IPS DF 4.7 (cell line): ENCODE results near the gene TM6SF1.
"Not testable (repeated sequence)": the region's sequence is repeated elsewhere in the genome, so short reads cannot be mapped to it uniquely, and the experiment has no call there.

Source experiments
- DNase-seq: peaks from one replicate; pipeline ENCODE4 v3.0.0-alpha.2; 2013; ENCODE audit warnings: low spot score; ENCODE audit errors: extremely low read depth

TM6SF1 gene

DNA sequence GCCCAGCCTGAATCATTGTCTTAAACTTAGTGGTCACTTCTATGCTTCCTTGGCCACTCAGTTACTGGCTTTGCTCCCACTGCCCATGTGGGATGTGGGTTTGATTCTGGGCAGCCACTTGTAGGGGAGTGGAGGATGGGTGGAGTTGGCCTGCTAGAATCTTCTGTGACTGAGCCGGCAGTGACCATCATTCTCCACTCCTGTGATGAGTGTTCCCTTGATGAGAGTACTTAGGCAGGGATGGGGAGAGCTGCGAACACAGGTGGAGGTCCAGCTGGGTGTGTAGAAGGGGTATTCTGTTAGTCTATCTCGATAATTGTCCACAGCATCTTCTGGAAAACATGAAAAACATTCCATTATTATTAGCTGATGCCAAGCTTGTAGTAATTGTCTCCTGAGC, 8.0 kb downstream of the TM6SF1 start:
- no peak for DNase-seq

DNA sequence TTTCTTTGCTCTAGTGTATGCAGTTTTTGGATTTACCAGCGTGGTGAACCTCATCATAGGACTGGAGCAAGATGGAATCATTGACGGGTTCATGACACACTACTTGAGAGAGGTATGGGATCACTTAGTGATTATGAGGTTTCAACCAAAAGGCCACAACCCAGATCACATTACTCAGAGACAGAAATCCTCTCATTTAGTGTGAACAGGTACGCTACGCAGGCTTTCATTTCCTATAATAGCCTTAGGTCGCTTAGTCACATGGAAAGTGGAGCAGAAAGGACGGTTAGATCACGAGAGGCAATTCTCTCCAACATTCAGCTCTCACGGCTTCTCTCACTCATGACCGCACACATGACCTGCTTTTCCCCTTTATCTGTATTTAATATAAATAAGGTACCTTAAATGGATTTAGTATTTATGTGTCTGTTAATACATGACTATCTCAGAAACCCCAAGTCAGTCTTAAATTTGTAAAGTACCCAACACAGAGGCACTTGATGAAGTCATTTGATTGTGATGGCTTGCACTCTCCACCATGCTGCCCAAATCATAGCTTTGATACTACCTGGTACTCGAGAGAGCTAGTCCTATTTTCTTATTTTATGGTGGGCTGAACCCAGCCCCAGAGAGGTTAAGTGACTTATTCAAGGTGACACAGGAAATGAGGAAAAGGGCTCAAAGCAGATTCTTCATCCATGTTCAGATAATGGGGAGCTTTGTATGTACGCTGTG, 8.6 kb downstream of the TM6SF1 start:
- no peak for DNase-seq

DNA sequence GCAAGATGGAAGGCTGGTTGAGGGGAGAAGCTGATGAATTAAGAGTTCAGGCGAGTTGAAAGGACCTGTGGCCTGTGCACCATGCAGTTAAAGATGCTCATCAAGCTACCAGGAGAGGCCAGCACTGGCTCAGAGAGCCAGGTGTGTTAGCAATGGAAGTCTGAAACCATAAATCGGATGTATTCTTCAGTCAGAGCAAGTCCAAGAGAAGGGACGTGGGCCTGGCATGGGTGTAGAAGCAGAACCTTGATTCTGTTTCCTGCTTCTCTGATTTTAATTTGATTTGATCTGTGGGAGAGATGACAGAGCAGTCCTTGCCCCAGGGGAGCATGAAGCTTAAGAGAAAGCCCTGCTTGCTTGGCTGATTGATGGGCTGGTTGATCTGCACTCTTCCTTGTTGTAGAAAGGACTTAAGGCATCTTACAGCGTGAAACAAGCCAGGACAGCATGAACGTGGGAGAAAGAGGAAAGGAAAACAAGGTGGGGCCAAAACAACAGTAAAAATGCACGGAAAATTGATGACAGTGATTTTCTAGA, 10.9 kb downstream of the TM6SF1 start:
- DNase-seq, result no peak

GRCh38 chr15:83118968-83119367, 11.5 kb downstream of the TM6SF1 start:
- no peak for DNase-seq

- no peak for DNase-seq
These were observed 12.6 kb downstream of the TM6SF1 start for GRCh38 chr15:83119968-83120581.

DNA sequence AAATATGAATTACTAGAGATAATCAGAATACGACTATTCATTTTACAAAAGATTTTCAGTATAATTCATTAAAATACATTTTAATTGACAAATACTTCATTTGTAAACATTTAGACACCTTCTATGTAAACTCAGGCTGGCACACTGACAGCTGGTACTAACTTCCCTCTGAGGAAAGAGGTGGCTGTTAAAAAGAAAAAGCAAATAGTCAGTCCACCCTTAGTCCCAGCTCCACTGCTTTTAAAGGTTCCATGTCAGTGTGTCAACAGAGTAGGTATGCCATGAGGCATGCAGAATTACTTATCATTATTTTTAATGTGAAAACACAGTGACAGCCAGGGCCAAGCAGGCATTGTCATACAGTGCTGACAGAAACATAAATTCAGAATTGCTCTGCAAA, 16.1 kb downstream of the TM6SF1 start:
- DNase-seq, result no peak

DNA sequence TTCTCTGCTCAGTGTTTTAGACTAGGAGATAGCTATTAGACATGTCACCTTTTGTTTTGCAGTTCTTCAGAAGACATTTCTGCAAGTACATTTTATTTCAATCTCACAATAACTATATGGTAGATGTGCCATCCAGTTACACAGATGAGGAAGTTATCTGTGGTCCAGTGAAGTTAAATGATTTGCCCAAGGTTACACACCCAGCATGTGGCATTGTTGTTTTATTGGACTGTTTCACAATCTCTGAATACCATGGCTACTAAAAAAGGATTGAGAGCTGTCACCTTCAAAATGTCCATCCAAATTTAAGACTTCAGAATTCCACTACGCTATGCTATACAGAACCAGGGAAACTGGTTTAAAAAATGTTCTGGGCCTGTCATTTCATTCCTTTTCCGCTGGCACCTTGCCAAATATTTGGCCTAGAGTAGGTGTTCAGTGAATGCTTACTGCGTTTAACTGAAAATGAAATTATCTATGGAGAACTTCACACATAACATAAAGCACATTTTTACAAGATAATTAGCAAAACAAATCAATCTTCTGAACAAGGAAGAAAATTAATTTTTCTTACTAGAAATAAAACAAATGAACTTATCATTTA, 20.2 kb downstream of the TM6SF1 start:
- DNase-seq, result no peak

DNA sequence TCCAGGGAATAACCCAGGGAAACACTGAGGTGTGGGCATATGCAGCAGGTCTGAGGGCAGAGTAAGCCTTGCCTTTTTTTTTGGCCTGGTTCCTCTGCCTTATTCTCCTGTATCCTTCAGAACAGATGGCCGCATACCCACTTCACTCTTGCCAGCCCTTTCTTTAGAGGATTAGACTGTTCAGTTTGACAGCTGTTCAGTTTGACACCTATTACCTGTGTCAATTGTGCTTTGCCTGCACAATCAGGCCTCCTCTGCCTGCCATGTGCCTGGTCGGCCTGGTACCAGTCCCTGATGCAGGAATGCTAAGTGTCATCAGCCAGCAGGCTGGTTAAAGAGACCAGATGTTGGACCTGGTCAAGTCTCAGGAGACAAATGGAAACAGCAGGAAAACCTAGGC, 22.3 kb downstream of the TM6SF1 start:
- DNase-seq, result no peak

GRCh38 chr15:83132861-83133523, 25.5 kb downstream of the TM6SF1 start:
- DNase-seq, result no peak

- not testable (repeated sequence) for DNase-seq
These were observed 34.7 kb downstream of the TM6SF1 start for GRCh38 chr15:83142151-83142550.

GRCh38 chr15:83144771-83145170, 37.3 kb downstream of the TM6SF1 start:
- DNase-seq, result no peak

- no peak for DNase-seq
These were observed 45.8 kb downstream of the TM6SF1 start for GRCh38 chr15:83153288-83153687.

DNA sequence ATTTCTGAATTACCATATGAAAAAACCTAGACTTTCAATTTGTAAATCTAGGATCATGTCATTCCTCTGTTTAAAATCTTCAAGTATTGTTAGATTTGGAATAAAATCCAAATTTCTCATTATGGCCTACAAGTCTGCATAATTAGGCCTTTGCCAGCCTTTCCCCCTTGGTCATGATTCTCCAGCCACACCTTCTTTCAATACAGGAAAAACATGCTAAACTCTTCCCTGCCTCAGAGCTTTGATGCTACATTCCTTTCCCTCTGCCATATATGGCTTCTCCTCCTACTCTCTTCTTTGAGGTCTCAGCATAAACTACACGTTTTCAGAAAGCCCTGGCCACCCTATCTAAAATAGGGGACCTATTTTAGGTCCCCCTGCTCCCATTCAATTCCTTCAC, 48.5 kb downstream of the TM6SF1 start:
- DNase-seq, result no peak

- DNase-seq, result no peak
These were observed 50.9 kb downstream of the TM6SF1 start for GRCh38 chr15:83158393-83158792.

- no peak for DNase-seq
These were observed 53.3 kb downstream of the TM6SF1 start for GRCh38 chr15:83160741-83161140.

GRCh38 chr15:83163032-83163431, 55.6 kb downstream of the TM6SF1 start:
- no peak for DNase-seq

DNA sequence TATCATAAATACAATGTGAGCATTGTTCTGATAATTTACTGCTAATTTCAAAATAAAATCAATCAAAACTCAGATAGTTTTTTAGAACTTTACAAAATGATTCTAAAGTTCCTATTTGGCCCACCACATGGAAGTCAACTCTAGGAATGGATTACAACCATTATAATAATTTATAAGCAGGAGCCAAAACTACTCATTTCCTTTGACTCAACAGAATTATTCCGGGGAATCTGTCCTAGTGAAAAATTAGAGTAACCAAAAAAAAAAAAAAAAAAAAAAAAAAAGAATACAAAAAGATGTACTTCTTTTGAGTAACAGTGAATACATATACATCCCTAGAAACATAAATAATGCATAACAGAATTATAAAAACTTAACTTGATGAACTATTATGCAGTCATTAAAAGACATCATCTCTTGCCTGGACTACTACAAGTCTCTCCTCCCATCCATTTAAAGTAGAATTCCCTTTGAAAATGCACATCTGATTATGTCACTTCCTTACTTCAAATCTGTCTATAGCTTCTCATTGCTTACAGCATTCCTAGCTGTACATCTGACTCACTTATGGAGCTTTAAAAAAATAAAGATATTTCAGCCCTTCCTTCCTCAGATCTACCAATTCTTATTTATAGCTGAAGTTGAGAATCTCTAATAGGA, 56.8 kb downstream of the TM6SF1 start:
- DNase-seq, result no peak

DNA sequence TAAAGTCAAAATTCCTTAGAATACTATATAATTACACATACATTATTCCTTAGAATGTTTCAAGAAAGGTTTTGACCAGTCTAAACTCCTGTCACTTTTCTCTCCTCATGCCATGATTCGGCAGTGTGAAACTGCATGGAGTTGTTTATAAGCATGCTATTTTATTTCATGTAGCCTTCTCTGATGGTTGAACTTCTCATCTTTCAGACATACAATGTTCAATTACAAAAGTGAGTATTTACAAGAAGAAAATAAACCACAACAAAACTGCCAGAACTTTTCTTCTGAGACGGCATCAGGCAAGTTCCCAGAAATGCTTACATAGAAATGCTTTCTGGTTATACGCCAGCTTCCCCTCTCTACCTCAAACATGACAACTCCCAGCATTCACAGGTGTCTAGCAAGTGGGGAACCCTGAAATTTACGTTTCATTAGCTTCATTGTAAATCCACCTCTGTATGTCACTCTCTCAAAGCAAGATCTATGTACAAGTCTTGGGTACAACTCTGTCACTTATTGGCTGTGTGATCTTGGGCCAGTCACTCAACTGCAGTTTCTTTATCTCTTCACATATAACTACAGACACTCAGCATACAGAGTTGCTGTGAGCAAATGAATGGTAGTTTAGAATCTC, 57.4 kb downstream of the TM6SF1 start:
- DNase-seq, result no peak

DNA sequence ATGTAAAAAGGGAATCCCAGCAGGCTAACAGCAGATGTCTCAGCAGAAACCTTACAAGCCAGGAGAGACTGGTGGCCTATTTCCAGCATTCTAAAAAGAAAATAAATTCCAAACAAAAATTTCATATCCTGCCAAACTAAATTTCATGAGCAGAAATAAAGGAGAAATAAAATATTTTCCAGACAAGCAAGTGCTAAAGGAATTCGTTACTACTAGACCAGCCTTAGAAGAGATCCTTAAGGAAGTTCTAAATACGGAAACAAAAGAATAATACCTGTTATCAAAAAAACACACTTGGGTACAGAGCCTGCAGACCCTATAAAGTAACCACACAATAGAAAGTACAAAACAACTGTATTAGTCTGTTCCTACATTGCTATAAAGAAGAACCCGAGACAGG, 58.8 kb downstream of the TM6SF1 start:
- DNase-seq, result no peak

- DNase-seq, result no peak
These were observed 59.4 kb downstream of the TM6SF1 start for GRCh38 chr15:83166830-83167229.

DNA sequence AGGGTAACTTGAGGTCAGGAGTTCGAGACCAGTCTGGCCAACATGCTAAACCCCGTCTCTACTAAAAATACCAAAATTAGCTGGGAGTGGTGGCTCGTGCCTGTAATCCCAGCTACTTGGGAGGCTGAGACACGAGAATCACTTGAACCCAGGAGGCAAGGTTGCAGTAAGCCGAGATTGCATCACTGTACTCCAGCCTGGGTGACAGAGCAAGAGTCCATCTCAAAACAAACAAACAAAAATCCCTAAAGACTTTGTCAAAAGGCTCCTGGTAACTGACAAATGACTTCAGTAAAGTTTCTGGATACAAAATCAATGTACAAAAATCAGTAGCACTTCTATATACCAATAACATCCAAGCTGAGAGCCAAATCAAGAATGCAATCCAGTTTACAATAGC, 62.1 kb downstream of the TM6SF1 start:
- DNase-seq, result not testable (repeated sequence)
